Stomach (tissue), 4 donors: ENCODE measurements around the gene MSL2.

ENCODE experiments used
- POLR2A ChIP-seq, 4 donors: fragments of 450-650 bp; IDR thresholded peaks; one replicate each; pipeline ENCODE4 v1.6.1; 2016; ENCODE audit warnings: antibody characterized with exemption in 4 of 4, control low read depth in 2 of 4, mild to moderate bottlenecking in 1 of 4, moderate library complexity in 1 of 4
- POLR2AphosphoS5 ChIP-seq, 3 donors: sonication (generic); formaldehyde crosslinking; IDR thresholded peaks; one replicate each; pipeline ENCODE4 v1.6.1; 2016; ENCODE audit warnings: antibody characterized with exemption in 3 of 3

- TF ChIP-seq POLR2A (IDR thresholded peaks at IDR 0.05): no peak
- no peak for TF ChIP-seq POLR2AphosphoS5 (IDR thresholded peaks at IDR 0.05)
These were observed 1.5 kb downstream of the MSL2 start for GRCh38 chr3:136194409-136195257.
